ENCODE results near the gene CCDC60.

CCDC60 gene

GRCh38 chr12:119301379-119301778 is 33.1 kb upstream of the CCDC60 start:
- no peak for DNase-seq (ENCODE audit: low spot score)
- TF ChIP-seq CTCF (IDR thresholded peaks at IDR 0.05; ENCODE audit: extremely low read depth, insufficient read depth, missing control alignments): no peak
- in situ Hi-C loops (cut with MboI; ENCODE audit: low pct_unique_long_range_greater_than_20kb, low sequenced_read_pairs, unreplicated experiment): no loop called here

GRCh38 chr12:119302451-119303080 is 32.0 kb upstream of the CCDC60 start:
- DNase-seq (ENCODE audit: low spot score): no peak
- in situ Hi-C loops (cut with MboI; ENCODE audit: low pct_unique_long_range_greater_than_20kb, low sequenced_read_pairs, unreplicated experiment): no loop called here

GRCh38 chr12:119306593-119306992 is 27.9 kb upstream of the CCDC60 start:
- DNase-seq (ENCODE audit: low spot score): no peak
- no peak for TF ChIP-seq CTCF (IDR thresholded peaks at IDR 0.05; ENCODE audit: extremely low read depth, insufficient read depth, missing control alignments)
- in situ Hi-C loops (cut with MboI; ENCODE audit: low pct_unique_long_range_greater_than_20kb, low sequenced_read_pairs, unreplicated experiment): no loop called here

More at GRCh38 chr12:119302451-119303080, 32.0 kb upstream of the CCDC60 start:
- TF ChIP-seq CTCF (IDR thresholded peaks at IDR 0.05; ENCODE audit: extremely low read depth, insufficient read depth, missing control alignments): no peak

GRCh38 chr12:119307747-119308146 is 26.8 kb upstream of the CCDC60 start:
- TF ChIP-seq CTCF (IDR thresholded peaks at IDR 0.05; ENCODE audit: extremely low read depth, insufficient read depth, missing control alignments): no peak
- no peak for DNase-seq (ENCODE audit: low spot score)
- in situ Hi-C loops (cut with MboI; ENCODE audit: low pct_unique_long_range_greater_than_20kb, low sequenced_read_pairs, unreplicated experiment): no loop called here

GRCh38 chr12:119308708-119309456 is 25.6 kb upstream of the CCDC60 start:
- DNase-seq (ENCODE audit: low spot score): no peak
- TF ChIP-seq CTCF (IDR thresholded peaks at IDR 0.05; ENCODE audit: extremely low read depth, insufficient read depth, missing control alignments): no peak
- in situ Hi-C loops (cut with MboI; ENCODE audit: low pct_unique_long_range_greater_than_20kb, low sequenced_read_pairs, unreplicated experiment): no loop called here

GRCh38 chr12:119311878-119312277 is 22.7 kb upstream of the CCDC60 start:
- TF ChIP-seq CTCF (IDR thresholded peaks at IDR 0.05; ENCODE audit: extremely low read depth, insufficient read depth, missing control alignments): no peak
- in situ Hi-C loops (cut with MboI; ENCODE audit: low pct_unique_long_range_greater_than_20kb, low sequenced_read_pairs, unreplicated experiment): no loop called here
- no peak for DNase-seq (ENCODE audit: low spot score)
